H9 (cell line): ENCODE measurements around the gene NPBWR2. TPM values are rescaled to one million over a fixed set of nuclear protein-coding genes. Genes with fewer than 3 reads are reported as not detected.

Experiments used
- DNase-seq: peaks from one replicate; pipeline ENCODE4 v3.0.0-alpha.2; 2017
- H2AFZ ChIP-seq: one replicate; pipeline ENCODE4 v1.6.1; 2013; ENCODE audit warnings: mild to moderate bottlenecking, low read length, control low read depth, moderate library complexity
- H2AK5ac ChIP-seq: 2 replicates; pipeline ENCODE4 v1.6.1; 2013; ENCODE audit warnings: low read length, control low read depth, mixed read lengths; ENCODE audit not compliant: insufficient read length
- H2BK120ac ChIP-seq: one replicate; pipeline ENCODE4 v1.6.1; 2013; ENCODE audit warnings: low read depth, mild to moderate bottlenecking, low read length, control low read depth, inconsistent platforms; ENCODE audit not compliant: poor library complexity, severe bottlenecking
- H2BK12ac ChIP-seq: 2 replicates; pipeline ENCODE4 v1.6.1; 2013; ENCODE audit warnings: low read length, control low read depth, mixed read lengths, low read depth; ENCODE audit not compliant: insufficient read length
- H2BK15ac ChIP-seq: 2 replicates; pipeline ENCODE4 v1.6.1; 2013; ENCODE audit warnings: low read depth, low read length, control low read depth
- H2BK20ac ChIP-seq: one replicate; pipeline ENCODE4 v1.6.1; 2013; ENCODE audit warnings: low read depth, mild to moderate bottlenecking, low read length, control low read depth, inconsistent platforms; ENCODE audit not compliant: poor library complexity, severe bottlenecking
- H2BK5ac ChIP-seq: 2 replicates; pipeline ENCODE4 v1.6.1; 2013; ENCODE audit warnings: low read length, control low read depth, mixed read lengths; ENCODE audit not compliant: insufficient read length
- H3K14ac ChIP-seq: 2 replicates; pipeline ENCODE4 v1.6.1; 2013; ENCODE audit warnings: low read length, control low read depth; ENCODE audit not compliant: insufficient read depth
- H3K18ac ChIP-seq: 2 replicates; pipeline ENCODE4 v1.6.1; 2013; ENCODE audit warnings: low read depth, mild to moderate bottlenecking, mixed read lengths, low read length, control low read depth; ENCODE audit not compliant: insufficient read length
- H3K23ac ChIP-seq: 2 replicates; pipeline ENCODE4 v1.6.1; 2013; ENCODE audit warnings: low read length, control low read depth, mixed read lengths, low read depth; ENCODE audit not compliant: insufficient read length
- H3K23me2 ChIP-seq: 2 replicates; pipeline ENCODE4 v1.6.1; 2013; ENCODE audit warnings: low read depth, mild to moderate bottlenecking, mixed read lengths, low read length, control low read depth; ENCODE audit not compliant: insufficient read length, poor library complexity, severe bottlenecking
- H3K27ac ChIP-seq: 2 replicates; pipeline ENCODE4 v1.5.1; 2013; ENCODE audit warnings: low read length, control low read depth, mixed read lengths, low read depth; ENCODE audit not compliant: insufficient read length
- H3K27me3 ChIP-seq: 2 replicates; pipeline ENCODE4 v1.6.1; 2013; ENCODE audit warnings: low read length, control low read depth, inconsistent platforms; ENCODE audit not compliant: insufficient read depth
- H3K4ac ChIP-seq: 2 replicates; pipeline ENCODE4 v1.6.1; 2013; ENCODE audit warnings: low read depth, mild to moderate bottlenecking, control low read depth, inconsistent platforms, low read length, moderate library complexity
- H3K4me1 ChIP-seq: 2 replicates; pipeline ENCODE4 v1.6.1; 2013; ENCODE audit warnings: low read length, control low read depth, inconsistent platforms; ENCODE audit not compliant: insufficient read depth
- H3K4me2 ChIP-seq: 2 replicates; pipeline ENCODE4 v1.6.1; 2013; ENCODE audit warnings: low read length, control low read depth, mixed read lengths; ENCODE audit not compliant: insufficient read length, insufficient read depth
- H3K56ac ChIP-seq: 2 replicates; pipeline ENCODE4 v1.6.1; 2013; ENCODE audit warnings: low read depth, mild to moderate bottlenecking, mixed read lengths, low read length, control low read depth; ENCODE audit not compliant: insufficient read length
- H3K79me1 ChIP-seq: 2 replicates; pipeline ENCODE4 v1.6.1; 2013; ENCODE audit warnings: low read depth, mild to moderate bottlenecking, moderate library complexity, low read length, control low read depth, inconsistent platforms; ENCODE audit not compliant: insufficient read depth, poor library complexity, severe bottlenecking
- H3K79me2 ChIP-seq: 2 replicates; pipeline ENCODE4 v1.6.1; 2013; ENCODE audit warnings: low read length, control low read depth, inconsistent platforms; ENCODE audit not compliant: insufficient read depth
- H3K9ac ChIP-seq: 2 replicates; pipeline ENCODE4 v1.6.1; 2013; ENCODE audit warnings: low read length, control low read depth, mixed read lengths; ENCODE audit not compliant: insufficient read length; ENCODE audit errors: extremely low read depth
- H3K9me3 ChIP-seq: one replicate; pipeline ENCODE4 v1.6.1; 2013; ENCODE audit warnings: low read depth, low read length, inconsistent platforms; ENCODE audit not compliant: control insufficient read depth
- H3T11ph ChIP-seq: one replicate; pipeline ENCODE4 v1.6.1; 2013; ENCODE audit warnings: mild to moderate bottlenecking, low read length, control low read depth, inconsistent platforms
- H4K20me1 ChIP-seq: one replicate; pipeline ENCODE4 v1.6.1; 2013; ENCODE audit not compliant: control insufficient read depth, insufficient read length, insufficient read depth
- H4K5ac ChIP-seq: 2 replicates; pipeline ENCODE4 v1.6.1; 2013; ENCODE audit warnings: low read depth, mild to moderate bottlenecking, mixed read lengths, low read length, control low read depth; ENCODE audit not compliant: insufficient read length
- H4K8ac ChIP-seq: replicated peaks from 2 replicates; pipeline ENCODE4 v1.6.1; 2013; ENCODE audit warnings: low read length, control low read depth, mixed read lengths, low read depth; ENCODE audit not compliant: insufficient read length
- H4K91ac ChIP-seq: 2 replicates; pipeline ENCODE4 v1.6.1; 2013; ENCODE audit warnings: low read depth, mild to moderate bottlenecking, moderate library complexity, mixed read lengths, low read length, control low read depth; ENCODE audit not compliant: insufficient read length
- H3K27ac Mint-ChIP-seq, 3 experiments: 2 replicates in 2 of 3; 3 replicates in 1 of 3; pipeline ENCODE4 v1.8.0; 2020 to 2021; ENCODE audit warnings: mixed read lengths in 3 of 3, mild to moderate bottlenecking in 1 of 3, moderate library complexity in 1 of 3
- H3K27me3 Mint-ChIP-seq: 2 replicates; pipeline ENCODE4 v1.8.0; 2021; ENCODE audit warnings: low read depth, mild to moderate bottlenecking, moderate library complexity, mixed read lengths
- H3K36me3 Mint-ChIP-seq, 3 experiments: 2 replicates in 2 of 3; 3 replicates in 1 of 3; pipeline ENCODE4 v1.8.0; 2020 to 2021; ENCODE audit warnings: low read depth in 3 of 3, mixed read lengths in 3 of 3; ENCODE audit not compliant: insufficient read depth in 1 of 3
- H3K4me1 Mint-ChIP-seq, 2 experiments: 2 replicates each; pipeline ENCODE4 v1.8.0; 2020; ENCODE audit warnings: mixed read lengths in 2 of 2
- H3K4me3 Mint-ChIP-seq, 2 experiments: 2 replicates in 1 of 2; 3 replicates in 1 of 2; pipeline ENCODE4 v1.8.0; 2020 to 2021; ENCODE audit warnings: mild to moderate bottlenecking in 2 of 2, mixed read lengths in 2 of 2, moderate library complexity in 1 of 2
- H3K9me3 Mint-ChIP-seq, 2 experiments: 2 replicates in 1 of 2; 3 replicates in 1 of 2; pipeline ENCODE4 v1.8.0; 2020; ENCODE audit warnings: mild to moderate bottlenecking in 2 of 2, mixed read lengths in 2 of 2, moderate library complexity in 1 of 2
- CTCF ChIP-seq: fragments of 200-600 bp; sonication (generic); conservative IDR thresholded peaks from 3 replicates; pipeline ENCODE4 v1.8.0; 2021; ENCODE audit warnings: antibody characterized with exemption, mild to moderate bottlenecking
- WGBS: extraction: QIAGEN DNeasy Blood & Tissue Kit; methylation state at CpG from one replicate; pipeline ENCODE4 v1.1.7; 2013; ENCODE audit warnings: missing lambda C conversion rate, low lambda C conversion rate, mixed read lengths; ENCODE audit not compliant: insufficient read length; ENCODE audit errors: extremely low coverage; 5-methylcytosine and 5-hydroxymethylcytosine counted together
- total RNA-seq: library from RNA; stranded (reverse); gene quantifications from 2 replicates; pipeline ENCODE4 v1.2.1, GENCODE V29; 2021

NPBWR2 gene
- total RNA-seq, 1 experiment from 2014 or later, result not detected

GRCh38 chr20:64106435-64106961, 867 bp downstream of the NPBWR2 start:
- Histone ChIP-seq H3K9ac (no peak overlapping the region), H3K4ac (no peak overlapping the region), H2BK20ac (no peak overlapping the region), H2BK15ac (no peak overlapping the region), H3K9me3 (no peaks in the 10 kb centered on the region), H3K79me2 (no peaks in the 10 kb centered on the region), H4K5ac (no peak overlapping the region), H2BK120ac (no peak overlapping the region), H3K23me2 (no peaks in the 10 kb centered on the region), H3T11ph (no peak overlapping the region), H2BK5ac (no peak overlapping the region), H2AFZ (no peak overlapping the region), H3K79me1 (no peaks in the 10 kb centered on the region), H4K91ac (no peak overlapping the region), H3K27ac (no peak overlapping the region), H3K4me1 (no peaks in the 10 kb centered on the region), H3K14ac (no peak overlapping the region), H2AK5ac (no peak overlapping the region), H3K56ac (no peak overlapping the region), H4K8ac (no peak overlapping the region), H3K18ac (no peak overlapping the region), H3K4me2 (no peak overlapping the region), H4K20me1 (no peaks in the 10 kb centered on the region), H2BK12ac (no peak overlapping the region), H3K27me3 (peaks cover 3% of the 10 kb centered on the region; the same call in 1 of the 2 replicates), H3K23ac (no peak overlapping the region)
- Mint-ChIP-seq H3K27ac (peak overlapping the region in 1 of 3 experiments; percentile 27; a peak in 1 of 7 replicates), H3K27me3 (peaks cover 29% of the 10 kb centered on the region), H3K4me3 (no peak overlapping the region; a peak in 1 of 5 replicates), H3K4me1 (peaks cover 9 to 14% of the 10 kb centered on the region in 2 experiments; a peak in 3 of 4 replicates), H3K36me3 (no peaks in the 10 kb centered on the region), H3K9me3 (no peaks in the 10 kb centered on the region)
- no CpG with 5 or more reads among the region's 28 CpGs for whole genome bisulfite sequencing
- no peak for DNase-seq
- no peak for TF ChIP-seq CTCF
